Adrenal gland (tissue), 12 donors: ENCODE measurements around the gene TUBA1A. TPM values are rescaled to one million over a fixed set of nuclear protein-coding genes. Genes with fewer than 3 reads are reported as not detected.
"Not testable (repeated sequence)": the region's sequence is repeated elsewhere in the genome, so short reads cannot be mapped to it uniquely, and the experiment has no call there.

Experiments used
- DNase-seq, 7 donors: peaks; one replicate each; pipeline ENCODE4 v3.0.0-alpha.2; 2019 to 2020
- H3K27ac ChIP-seq, 5 donors: fragments of 200-600 bp; sonication (generic) in 4 of 5; 1 replicate in 3 of 5; 2 replicates in 2 of 5; pipeline versions ENCODE4 v1.5.1 to v1.8.0; 2016 to 2020; ENCODE audit warnings: mild to moderate bottlenecking in 1 of 5
- H3K27me3 ChIP-seq: fragments of 200-600 bp; 2 replicates; pipeline ENCODE4 v1.8.0; 2021
- H3K36me3 ChIP-seq, 2 donors: fragments of 200-600 bp; replicated peaks in 1 of 2; 1 replicate in 1 of 2; 2 replicates in 1 of 2; pipeline versions ENCODE4 v1.5.1 to v1.8.0; 2018 to 2022
- H3K4me1 ChIP-seq, 2 donors: fragments of 200-600 bp; replicated peaks in 1 of 2; 1 replicate in 1 of 2; 2 replicates in 1 of 2; pipeline versions ENCODE4 v1.5.1 to v1.8.0; 2018 to 2021
- H3K4me3 ChIP-seq, 4 donors: fragments of 200-600 bp; sonication (generic) in 3 of 4; one replicate each; pipeline ENCODE4 v1.5.1; 2016 to 2018
- H3K9me3 ChIP-seq, 3 donors: fragments of 200-600 bp; sonication (generic) in 1 of 3; replicated peaks in 1 of 3; 1 replicate in 2 of 3; 2 replicates in 1 of 3; pipeline versions ENCODE4 v1.5.1 to v1.8.0; 2016 to 2021
- POLR2A ChIP-seq, 2 donors: fragments of 450-650 bp; IDR thresholded peaks; one replicate each; pipeline ENCODE4 v1.6.1; 2017; ENCODE audit warnings: antibody characterized with exemption in 2 of 2, mild to moderate bottlenecking in 2 of 2, moderate library complexity in 1 of 2
- WGBS, 4 donors: extraction: QIAGEN DNeasy Blood & Tissue Kit in 2 of 4; methylation state at CpG; one replicate each; pipeline versions ENCODE4 v1.1.5 to v1.1.7; 2013 to 2017; 5-methylcytosine and 5-hydroxymethylcytosine counted together
- intact Hi-C, 2 donors: fragments of 100-400 bp; cut with DNase I; formaldehyde crosslinking; loops; one replicate each; pipeline versions ENCODE4 v1.14.1 to v1.15.0; 2022 to 2023
- polyA plus RNA-seq, 3 donors: library from polyadenylated mRNA; stranded (reverse); fragments of 200-250 nt in 2 of 3; fragments of 350-450 nt in 1 of 3; fragmentation: Illumina TruSeq in 1 of 3; extraction: RNeasy Lipid Tissue Mini Kit (QIAGEN cat#74804) in 1 of 3; gene quantifications; one replicate each; pipeline ENCODE4 v1.2.3, GENCODE V29; 2013 to 2014
- total RNA-seq, 9 donors: library from RNA; depleted of rRNA in 4 of 9; stranded (reverse); fragments of >200 nt in 4 of 9; fragments of 120-200 nt in 1 of 9; fragmentation: NEBNext Ultra II Directional in 1 of 9; extraction: Animal tissue kit (Norgen Biotek cat#: 25700) in 1 of 9; gene quantifications; one replicate each; pipeline versions ENCODE4 v1.1.0 to v1.2.4, GENCODE V29; 2013 to 2023
- TF ChIP-seq, protein P1 (sequence below), 6 experiments: fragments of 450-650 bp in 4 of 6; fragments of 200-600 bp in 2 of 6; sonication (generic) in 1 of 6; IDR thresholded peaks; 1 replicate in 5 of 6; 2 replicates in 1 of 6; pipeline versions ENCODE4 v1.5.1 to v1.8.0; 2016 to 2021; ENCODE audit warnings: antibody characterized with exemption in 6 of 6, mild to moderate bottlenecking in 2 of 6, moderate library complexity in 1 of 6
- donor health status: healthy with polysubstance abuse.
- donor health status: Bipolar disorder and iron deficiency.
- donor health status: DM: yes; HTN: yes; CAD: no.
- donor health status: DM: no; HTN: no; CAD: no.
- donor health status: DM: no; HTN: no; CAD: no.
- donor health status: DM: yes; HTN: yes; CAD: no.

Gene TUBA1A
- total and polyA plus RNA-seq, 12 donors, result 59.1 to 315 (median 144) TPM

DNA sequence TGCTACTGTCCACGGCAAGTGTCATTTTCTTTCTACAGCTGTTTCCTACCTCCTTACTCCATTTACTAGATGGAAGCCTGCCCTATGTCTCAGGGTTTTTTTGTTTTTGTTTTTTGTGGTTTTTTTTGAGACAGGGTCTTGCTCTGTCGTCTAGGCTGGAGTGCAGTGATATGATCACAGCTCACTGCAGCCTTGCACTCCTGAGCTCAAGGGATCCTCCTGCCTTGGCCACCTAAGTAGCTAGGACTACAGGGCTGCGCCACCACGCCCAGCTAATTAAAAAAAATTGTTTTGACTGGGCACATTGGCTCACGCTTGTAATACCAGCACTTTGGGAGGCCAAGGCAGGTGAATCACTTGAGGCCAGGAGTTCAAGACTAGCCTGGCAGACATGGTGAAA lies 14.7 kb downstream of the TUBA1A start:
- H3K4me3 ChIP-seq, result no peak overlapping the region
- H3K9me3 ChIP-seq, result no peaks in the 10 kb centered on the region
- DNase-seq, result peak in 1 of 7 donors; percentile 20
- no peaks in the 10 kb centered on the region for H3K36me3 ChIP-seq
- no peak overlapping the region for H3K27ac ChIP-seq
- TF ChIP-seq POLR2A (IDR thresholded peaks at IDR 0.05), result no peak
- TF ChIP-seq, protein P1, sequence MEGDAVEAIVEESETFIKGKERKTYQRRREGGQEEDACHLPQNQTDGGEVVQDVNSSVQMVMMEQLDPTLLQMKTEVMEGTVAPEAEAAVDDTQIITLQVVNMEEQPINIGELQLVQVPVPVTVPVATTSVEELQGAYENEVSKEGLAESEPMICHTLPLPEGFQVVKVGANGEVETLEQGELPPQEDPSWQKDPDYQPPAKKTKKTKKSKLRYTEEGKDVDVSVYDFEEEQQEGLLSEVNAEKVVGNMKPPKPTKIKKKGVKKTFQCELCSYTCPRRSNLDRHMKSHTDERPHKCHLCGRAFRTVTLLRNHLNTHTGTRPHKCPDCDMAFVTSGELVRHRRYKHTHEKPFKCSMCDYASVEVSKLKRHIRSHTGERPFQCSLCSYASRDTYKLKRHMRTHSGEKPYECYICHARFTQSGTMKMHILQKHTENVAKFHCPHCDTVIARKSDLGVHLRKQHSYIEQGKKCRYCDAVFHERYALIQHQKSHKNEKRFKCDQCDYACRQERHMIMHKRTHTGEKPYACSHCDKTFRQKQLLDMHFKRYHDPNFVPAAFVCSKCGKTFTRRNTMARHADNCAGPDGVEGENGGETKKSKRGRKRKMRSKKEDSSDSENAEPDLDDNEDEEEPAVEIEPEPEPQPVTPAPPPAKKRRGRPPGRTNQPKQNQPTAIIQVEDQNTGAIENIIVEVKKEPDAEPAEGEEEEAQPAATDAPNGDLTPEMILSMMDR (IDR thresholded peaks at IDR 0.05), result no peak
- intact Hi-C loops, result no loop called here
- H3K4me1 ChIP-seq, result no peaks in the 10 kb centered on the region
- H3K27me3 ChIP-seq, result no peaks in the 10 kb centered on the region
- WGBS, 4 donors, result 74 to 83% (median 81%) methylated on average over 5 of the region's 5 CpGs

DNA sequence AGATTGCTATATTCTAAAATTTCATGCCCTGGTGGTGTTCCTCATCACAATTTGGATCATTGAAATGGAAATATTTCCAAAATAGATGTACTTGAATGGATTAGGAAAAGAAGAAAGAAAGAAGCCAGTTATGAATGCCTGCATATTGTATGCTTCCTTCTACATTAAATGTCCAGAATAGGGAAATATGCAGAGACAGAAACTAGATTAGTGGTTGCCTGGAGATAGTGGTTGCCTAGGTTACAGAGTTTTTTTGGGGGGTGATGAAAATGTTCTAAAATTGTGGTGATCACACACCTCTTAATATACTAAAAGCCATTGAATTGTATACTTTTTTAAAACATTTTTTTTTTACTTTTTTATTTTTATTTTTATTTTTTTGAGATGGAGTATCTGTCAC lies 18.0 kb downstream of the TUBA1A start:
- no peak for DNase-seq
- H3K27me3 ChIP-seq, result no peaks in the 10 kb centered on the region
- no peaks in the 10 kb centered on the region for H3K36me3 ChIP-seq
- H3K9me3 ChIP-seq, result no peaks in the 10 kb centered on the region
- H3K4me3 ChIP-seq, result no peak overlapping the region
- TF ChIP-seq, protein P1 (IDR thresholded peaks at IDR 0.05), result no peak
- no peak for TF ChIP-seq POLR2A (IDR thresholded peaks at IDR 0.05)
- H3K27ac ChIP-seq, result no peak overlapping the region
- intact Hi-C loops, result no loop called here
- no peaks in the 10 kb centered on the region for H3K4me1 ChIP-seq

DNA sequence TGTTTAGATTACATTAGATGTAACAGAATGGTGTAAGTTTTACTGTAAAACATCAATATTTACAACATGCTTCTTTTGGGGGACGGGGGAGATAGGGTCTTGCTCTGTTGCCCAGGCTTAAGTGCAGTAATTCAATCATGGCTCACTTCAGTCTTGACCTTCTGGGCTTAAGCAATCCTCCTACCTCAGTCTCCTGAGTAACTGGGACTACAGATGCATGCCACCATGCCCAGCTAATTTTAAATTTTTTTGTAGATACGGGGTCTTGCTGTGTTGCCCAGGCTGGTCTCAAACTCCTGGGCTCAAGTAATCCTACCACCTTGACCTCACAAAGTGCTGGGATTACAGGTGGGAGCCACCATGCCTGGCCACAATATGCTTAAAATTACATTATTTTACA lies 23.8 kb downstream of the TUBA1A start:
- intact Hi-C loops, result no loop called here
- WGBS, 4 donors, result 94 to 96% (median 94%) methylated on average over 2 of the region's 2 CpGs
- H3K4me1 ChIP-seq, result no peaks in the 10 kb centered on the region

DNA sequence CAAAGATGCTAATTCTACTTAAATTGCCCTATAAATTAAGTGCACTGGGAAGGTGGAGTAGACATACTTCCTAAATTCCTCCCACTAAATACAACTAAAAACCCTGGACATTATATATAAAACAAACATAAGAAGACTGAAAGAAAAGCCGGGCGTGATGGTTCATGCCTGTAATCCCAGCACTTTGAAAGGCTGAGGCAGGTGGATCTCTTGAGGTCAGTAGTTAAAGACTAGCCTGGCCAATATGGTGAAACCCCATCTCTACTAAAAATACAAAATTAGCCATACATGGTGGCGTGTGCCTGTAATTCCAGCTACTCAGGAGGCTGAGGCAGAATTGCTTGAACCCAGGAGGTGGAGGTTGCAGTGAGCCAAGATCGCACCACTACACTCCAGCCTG lies 27.0 kb downstream of the TUBA1A start:
- H3K27me3 ChIP-seq, H3K36me3 ChIP-seq, intact Hi-C loops, H3K4me1 ChIP-seq, DNase-seq, H3K4me3 ChIP-seq, H3K27ac ChIP-seq, H3K9me3 ChIP-seq: not testable (repeated sequence)
- WGBS, 4 donors, result 85 to 96% (median 94%) methylated on average over 4 of the region's 4 CpGs

More for the DNA sequence above, 23.8 kb downstream of the TUBA1A start:
- Histone ChIP-seq H3K27me3 (no peaks in the 10 kb centered on the region), H3K9me3 (no peaks in the 10 kb centered on the region), H3K27ac (no peak overlapping the region), H3K36me3 (no peaks in the 10 kb centered on the region), H3K4me3 (no peak overlapping the region)
- no peak for DNase-seq
- TF ChIP-seq, protein P1 (IDR thresholded peaks at IDR 0.05), result no peak
- no peak for TF ChIP-seq POLR2A (IDR thresholded peaks at IDR 0.05)

DNA sequence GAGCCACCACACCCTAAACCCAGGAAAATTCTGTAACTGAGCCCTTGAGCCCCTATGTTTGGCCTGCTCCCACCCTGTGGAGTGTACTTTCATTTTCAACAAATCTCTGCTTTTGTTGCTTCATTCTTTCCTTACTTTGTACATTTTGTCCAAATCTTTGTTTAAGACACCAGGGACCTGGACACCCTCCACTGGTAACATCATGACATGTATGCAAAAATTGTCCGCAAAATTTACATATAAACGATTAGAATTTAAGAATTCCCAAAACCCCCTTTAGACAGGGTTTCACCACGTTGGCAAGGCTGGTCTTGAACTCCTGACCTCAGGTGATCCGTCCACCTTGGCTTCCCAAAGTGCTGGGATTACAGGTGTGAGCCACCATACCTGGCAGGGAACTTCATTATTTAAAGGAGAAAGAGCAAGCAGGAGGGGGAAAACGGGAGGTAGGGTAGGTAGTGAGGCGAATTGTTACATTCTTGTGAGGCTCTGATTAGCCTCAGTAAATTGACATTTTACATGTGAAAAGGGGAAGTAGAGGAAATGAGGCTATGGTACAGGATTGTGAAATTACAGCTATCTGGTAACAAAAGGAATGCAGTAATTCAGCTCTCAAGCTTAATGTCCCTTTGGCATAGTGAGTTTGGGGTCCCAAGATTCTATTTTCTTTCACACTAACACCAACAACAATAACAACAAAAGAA lies 27.6 kb downstream of the TUBA1A start:
- no peak for TF ChIP-seq POLR2A (IDR thresholded peaks at IDR 0.05)
- TF ChIP-seq, protein P1 (IDR thresholded peaks at IDR 0.05), result no peak
- intact Hi-C loops, result no loop called here
- H3K36me3 ChIP-seq, result no peaks in the 10 kb centered on the region
- no peak for DNase-seq
- H3K4me3 ChIP-seq, result no peak overlapping the region
- WGBS, 4 donors, result 65 to 77% (median 67%) methylated on average over 6 of the region's 6 CpGs
- H3K27me3 ChIP-seq, result no peaks in the 10 kb centered on the region
- no peaks in the 10 kb centered on the region for H3K9me3 ChIP-seq
- H3K27ac ChIP-seq, result no peak overlapping the region
- H3K4me1 ChIP-seq, result no peaks in the 10 kb centered on the region
